Endothelial cell (in vitro differentiated cells): ENCODE measurements around the gene TNIP2. TPM values are rescaled to one million over a fixed set of nuclear protein-coding genes. Genes with fewer than 3 reads are reported as not detected.

ENCODE experiments used
- DNase-seq: peaks from one replicate; pipeline ENCODE4 v3.0.0; 2021; ENCODE audit warnings: low spot score
- H3K27ac Mint-ChIP-seq: one replicate; pipeline ENCODE4 v1.8.0; 2021; ENCODE audit warnings: mixed read lengths, inconsistent platforms; ENCODE audit not compliant: unreplicated experiment
- H3K27me3 Mint-ChIP-seq: one replicate; pipeline ENCODE4 v1.8.0; 2021; ENCODE audit warnings: mild to moderate bottlenecking, moderate library complexity, mixed read lengths, inconsistent platforms; ENCODE audit not compliant: unreplicated experiment
- H3K36me3 Mint-ChIP-seq: one replicate; pipeline ENCODE4 v1.8.0; 2021; ENCODE audit warnings: mild to moderate bottlenecking, low read depth, mixed read lengths, inconsistent platforms; ENCODE audit not compliant: unreplicated experiment
- H3K4me1 Mint-ChIP-seq: one replicate; pipeline ENCODE4 v1.8.0; 2021; ENCODE audit warnings: mild to moderate bottlenecking, mixed read lengths, inconsistent platforms; ENCODE audit not compliant: unreplicated experiment
- H3K4me3 Mint-ChIP-seq: one replicate; pipeline ENCODE4 v1.8.0; 2021; ENCODE audit warnings: mild to moderate bottlenecking, mixed read lengths, inconsistent platforms; ENCODE audit not compliant: unreplicated experiment
- H3K9me3 Mint-ChIP-seq: one replicate; pipeline ENCODE4 v1.8.0; 2021; ENCODE audit warnings: mixed read lengths, inconsistent platforms; ENCODE audit not compliant: unreplicated experiment
- long read RNA-seq: library from polyadenylated mRNA; unstranded; transcript quantifications from one replicate; pipeline ENCODE4 v2.0.0, GENCODE V29; 2020; ENCODE audit not compliant: unreplicated experiment
- total RNA-seq: library from RNA; stranded (reverse); fragmentation: NEBNext Ultra II Directional; extraction: Animal tissue kit (Norgen Biotek cat#: 25700); gene quantifications from one replicate; pipeline ENCODE4 v1.2.1, GENCODE V29; 2021; ENCODE audit not compliant: unreplicated experiment
- TF ChIP-seq, protein P1 (sequence below): fragments of 200-600 bp; sonication (generic); IDR thresholded peaks from one replicate; pipeline ENCODE4 v1.5.0; 2021; ENCODE audit warnings: antibody characterized with exemption; ENCODE audit not compliant: unreplicated experiment

TNIP2 gene, protein sequence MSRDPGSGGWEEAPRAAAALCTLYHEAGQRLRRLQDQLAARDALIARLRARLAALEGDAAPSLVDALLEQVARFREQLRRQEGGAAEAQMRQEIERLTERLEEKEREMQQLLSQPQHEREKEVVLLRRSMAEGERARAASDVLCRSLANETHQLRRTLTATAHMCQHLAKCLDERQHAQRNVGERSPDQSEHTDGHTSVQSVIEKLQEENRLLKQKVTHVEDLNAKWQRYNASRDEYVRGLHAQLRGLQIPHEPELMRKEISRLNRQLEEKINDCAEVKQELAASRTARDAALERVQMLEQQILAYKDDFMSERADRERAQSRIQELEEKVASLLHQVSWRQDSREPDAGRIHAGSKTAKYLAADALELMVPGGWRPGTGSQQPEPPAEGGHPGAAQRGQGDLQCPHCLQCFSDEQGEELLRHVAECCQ
- total RNA-seq = 29.3 TPM
- long read RNA-seq, transcript TNIP2-201 (6 exons, 1,974 nt) = major isoform, 44 of 60 reads
- long read RNA-seq, partial matches to known transcripts = 6 of 60 reads
- long read RNA-seq, other reads (novel, unspliced or antisense) = 6 of 60 reads

DNA sequence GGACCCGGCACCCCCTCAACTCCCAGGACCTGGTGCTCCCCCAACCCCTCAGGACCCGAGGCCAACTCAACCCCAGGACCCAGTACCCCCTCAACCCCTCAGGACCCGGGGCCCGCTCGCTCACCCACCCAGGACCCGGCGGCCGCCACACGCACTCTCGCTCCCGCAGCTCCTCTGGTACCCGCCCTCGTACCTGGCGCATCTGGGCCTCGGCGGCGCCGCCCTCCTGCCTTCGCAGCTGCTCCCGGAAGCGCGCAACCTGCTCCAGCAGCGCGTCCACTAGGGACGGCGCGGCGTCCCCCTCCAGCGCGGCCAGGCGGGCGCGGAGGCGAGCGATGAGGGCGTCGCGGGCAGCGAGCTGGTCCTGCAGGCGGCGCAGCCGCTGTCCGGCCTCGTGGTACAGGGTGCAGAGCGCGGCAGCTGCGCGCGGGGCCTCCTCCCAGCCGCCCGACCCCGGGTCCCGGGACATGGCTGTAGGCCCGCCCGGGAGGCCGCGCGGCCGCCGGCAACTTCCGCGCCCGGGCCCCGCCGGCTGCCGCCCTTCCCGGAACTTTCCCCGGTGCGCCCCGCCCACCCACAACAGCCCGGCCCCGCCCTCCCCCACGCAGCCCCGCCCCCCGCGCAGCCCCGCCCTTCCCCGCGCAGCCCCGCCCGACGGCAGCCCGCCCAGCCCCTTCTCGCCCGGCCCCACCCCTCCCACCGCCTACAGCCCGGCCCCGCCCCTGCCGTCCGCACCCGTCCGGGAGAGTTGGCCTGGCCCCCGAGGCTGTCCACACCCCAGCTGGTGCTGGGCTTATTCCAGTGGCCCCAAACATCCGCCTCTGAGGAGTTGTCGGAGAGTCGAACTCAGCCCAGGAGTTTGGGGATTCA is at the start of gene TNIP2:
Gene TNIP2 (minus strand): TSS at position 516 of the 870 bp plus-strand sequence. CDS start 47 bp downstream, at position 469.
- DNase-seq = peak; percentile 74
- TF ChIP-seq, protein P1, sequence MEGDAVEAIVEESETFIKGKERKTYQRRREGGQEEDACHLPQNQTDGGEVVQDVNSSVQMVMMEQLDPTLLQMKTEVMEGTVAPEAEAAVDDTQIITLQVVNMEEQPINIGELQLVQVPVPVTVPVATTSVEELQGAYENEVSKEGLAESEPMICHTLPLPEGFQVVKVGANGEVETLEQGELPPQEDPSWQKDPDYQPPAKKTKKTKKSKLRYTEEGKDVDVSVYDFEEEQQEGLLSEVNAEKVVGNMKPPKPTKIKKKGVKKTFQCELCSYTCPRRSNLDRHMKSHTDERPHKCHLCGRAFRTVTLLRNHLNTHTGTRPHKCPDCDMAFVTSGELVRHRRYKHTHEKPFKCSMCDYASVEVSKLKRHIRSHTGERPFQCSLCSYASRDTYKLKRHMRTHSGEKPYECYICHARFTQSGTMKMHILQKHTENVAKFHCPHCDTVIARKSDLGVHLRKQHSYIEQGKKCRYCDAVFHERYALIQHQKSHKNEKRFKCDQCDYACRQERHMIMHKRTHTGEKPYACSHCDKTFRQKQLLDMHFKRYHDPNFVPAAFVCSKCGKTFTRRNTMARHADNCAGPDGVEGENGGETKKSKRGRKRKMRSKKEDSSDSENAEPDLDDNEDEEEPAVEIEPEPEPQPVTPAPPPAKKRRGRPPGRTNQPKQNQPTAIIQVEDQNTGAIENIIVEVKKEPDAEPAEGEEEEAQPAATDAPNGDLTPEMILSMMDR = no peak
- peak within 1 kb of the TSS; percentile 88 for H3K4me3 Mint-ChIP-seq
- H3K27ac Mint-ChIP-seq = peak within 1 kb of the TSS; percentile 5
- H3K36me3 Mint-ChIP-seq = peaks cover 9% of the 10 kb centered on the region
- peaks cover 9% of the 10 kb centered on the region for H3K27me3 Mint-ChIP-seq
- H3K4me1 Mint-ChIP-seq = peaks cover 14% of the 10 kb centered on the region
- no peaks in the 10 kb centered on the region for H3K9me3 Mint-ChIP-seq

DNA sequence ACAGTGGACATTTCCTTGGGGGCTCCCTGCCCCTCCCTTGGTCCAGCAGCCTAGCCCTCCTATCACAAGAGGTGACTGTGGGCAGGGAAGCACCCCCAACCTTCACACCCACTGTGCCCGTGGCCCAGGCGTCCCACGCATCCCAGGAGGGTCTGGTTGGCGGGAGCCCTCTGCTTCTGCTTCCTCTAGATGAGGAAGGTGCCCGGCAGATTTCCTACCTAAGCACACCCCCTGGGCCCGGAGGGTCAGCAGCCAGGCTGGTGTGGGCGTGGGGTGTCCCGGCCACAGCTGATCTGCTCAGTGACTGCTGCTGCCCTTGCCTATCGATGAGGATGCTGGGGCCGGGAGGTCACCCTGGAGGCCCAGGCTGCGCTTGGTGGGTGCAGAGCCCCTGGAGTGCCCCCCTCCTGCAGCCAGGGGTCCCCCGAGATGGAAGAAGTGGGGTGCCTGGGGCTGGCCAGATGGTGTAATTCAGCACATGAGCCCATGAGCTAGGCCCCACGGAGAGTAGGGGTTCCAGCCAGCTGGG is 48.9 kb upstream of the TNIP2 start:
- no peaks in the 10 kb centered on the region for H3K9me3 Mint-ChIP-seq
- H3K27me3 Mint-ChIP-seq = peaks cover 11% of the 10 kb centered on the region
- no peak overlapping the region for H3K4me3 Mint-ChIP-seq
- no peak overlapping the region for H3K27ac Mint-ChIP-seq
- TF ChIP-seq, protein P1 = no peak
- no peak for DNase-seq
- peaks cover 15% of the 10 kb centered on the region for H3K4me1 Mint-ChIP-seq
- H3K36me3 Mint-ChIP-seq = peaks cover 3% of the 10 kb centered on the region

DNA sequence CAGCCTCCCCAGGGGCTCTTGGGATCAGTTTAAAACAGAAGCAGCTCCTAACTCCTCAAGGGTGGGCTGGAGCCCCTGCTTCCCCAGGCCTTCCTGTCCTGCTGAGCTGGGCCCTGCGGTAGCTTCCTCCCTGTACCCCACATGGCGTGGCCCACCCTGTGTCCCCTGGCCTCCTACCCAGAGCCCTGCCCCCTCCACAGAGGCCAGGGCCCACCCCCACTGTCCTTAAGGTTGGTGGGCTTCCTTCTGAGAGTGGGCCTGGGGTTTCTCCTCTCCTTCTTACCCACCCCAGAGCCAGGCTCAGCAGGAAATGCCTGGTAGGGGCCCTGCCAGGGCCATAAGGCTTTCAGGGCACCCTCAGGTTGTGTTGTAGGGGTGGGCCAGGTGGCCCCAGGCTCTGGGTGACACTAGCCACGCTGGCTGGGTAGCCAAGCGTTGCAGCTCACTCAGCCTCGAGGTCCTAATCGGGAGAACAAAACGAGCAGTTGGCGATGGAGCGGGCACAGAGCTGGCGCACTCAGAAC is 48.4 kb upstream of the TNIP2 start:
- TF ChIP-seq, protein P1 = no peak
- Mint-ChIP-seq H3K27me3 (peaks cover 11% of the 10 kb centered on the region), H3K9me3 (no peaks in the 10 kb centered on the region), H3K4me1 (peaks cover 19% of the 10 kb centered on the region), H3K4me3 (no peak overlapping the region), H3K36me3 (peaks cover 3% of the 10 kb centered on the region), H3K27ac (no peak overlapping the region)
- no peak for DNase-seq

DNA sequence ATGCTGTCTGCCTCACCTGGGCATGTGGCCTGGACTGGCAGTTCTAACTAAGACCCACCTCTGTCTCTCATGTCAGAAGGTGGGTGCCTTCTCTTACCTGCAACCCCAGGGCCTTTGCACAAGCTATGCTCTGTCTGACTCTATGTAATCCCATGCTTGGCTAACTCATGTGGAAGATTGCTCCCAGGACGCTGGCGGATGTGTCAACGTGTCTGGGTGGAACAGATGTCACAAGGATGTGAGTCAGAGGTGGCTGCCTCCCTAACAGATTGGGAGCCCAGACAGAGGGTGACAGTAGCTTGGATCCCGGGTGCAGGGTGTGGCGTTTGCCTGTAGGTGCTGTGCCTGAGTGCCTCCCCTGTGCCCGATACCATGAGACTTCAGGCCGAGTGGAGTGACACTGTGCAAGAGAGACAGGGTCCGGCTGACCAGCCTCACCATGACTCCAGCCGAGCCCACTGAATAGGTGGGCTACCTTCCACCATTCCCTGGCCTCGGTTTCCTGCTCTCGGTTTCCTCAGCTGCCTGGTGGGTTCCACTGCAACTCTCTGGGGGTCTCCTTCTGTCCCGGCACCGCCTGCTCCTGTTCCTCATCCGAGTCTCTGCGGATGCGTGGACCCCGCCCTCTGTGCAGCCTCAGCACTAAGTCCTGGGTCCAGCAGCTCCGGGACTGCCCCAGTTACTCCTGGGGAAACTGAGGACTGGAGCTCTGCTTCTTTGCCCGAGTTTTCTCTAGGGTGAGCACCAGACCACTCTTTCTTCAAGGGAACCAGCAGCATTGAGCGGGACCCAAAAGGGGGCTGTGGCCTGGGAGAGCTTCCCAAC is 47.7 kb upstream of the TNIP2 start:
- no peaks in the 10 kb centered on the region for H3K9me3 Mint-ChIP-seq
- DNase-seq = no peak
- peaks cover 22% of the 10 kb centered on the region for H3K4me1 Mint-ChIP-seq
- TF ChIP-seq, protein P1 = no peak
- H3K4me3 Mint-ChIP-seq = no peak overlapping the region
- peaks cover 11% of the 10 kb centered on the region for H3K27me3 Mint-ChIP-seq
- peaks cover 3% of the 10 kb centered on the region for H3K36me3 Mint-ChIP-seq
- H3K27ac Mint-ChIP-seq = no peak overlapping the region
